Esophagus squamous epithelium (tissue), 5 donors: ENCODE results near the gene BLOC1S1. TPM values are rescaled to one million over a fixed set of nuclear protein-coding genes. Genes with fewer than 3 reads are reported as not detected.

ENCODE experiments used
- DNase-seq: peaks from one replicate; lab custom pipeline; 2025; lab: John Stamatoyannopoulos, UW
- H3K27ac ChIP-seq, 4 donors: fragments of 200-600 bp; sonication (generic); one replicate each; pipeline ENCODE4 v1.5.1; 2016 to 2019; ENCODE audit warnings: mild to moderate bottlenecking in 1 of 4
- H3K27me3 ChIP-seq, 4 donors: fragments of 200-600 bp; sonication (generic); 1 replicate in 3 of 4; 2 replicates in 1 of 4; pipeline versions ENCODE4 v1.5.1 to v1.6.0; 2017 to 2021; ENCODE audit warnings: antibody characterized with exemption in 1 of 4
- H3K36me3 ChIP-seq, 3 donors: fragments of 200-600 bp; sonication (generic); one replicate each; pipeline ENCODE4 v1.5.1; 2016 to 2019
- H3K4me1 ChIP-seq, 3 donors: fragments of 200-600 bp; sonication (generic); one replicate each; pipeline ENCODE4 v1.5.1; 2017 to 2019
- H3K4me3 ChIP-seq, 4 donors: fragments of 200-600 bp; sonication (generic); 1 replicate in 3 of 4; 2 replicates in 1 of 4; pipeline ENCODE4 v1.5.1; 2016 to 2019; ENCODE audit warnings: mild to moderate bottlenecking in 2 of 4, moderate library complexity in 1 of 4
- H3K9me3 ChIP-seq, 3 donors: fragments of 200-600 bp; sonication (generic); one replicate each; pipeline ENCODE4 v1.5.1; 2016 to 2019
- POLR2A ChIP-seq, 4 donors: fragments of 450-650 bp; IDR thresholded peaks; one replicate each; pipeline ENCODE4 v1.6.1; 2017; ENCODE audit warnings: antibody characterized with exemption in 4 of 4, mild to moderate bottlenecking in 4 of 4, moderate library complexity in 3 of 4
- WGBS, 2 donors: methylation state at CpG; one replicate each; pipeline ENCODE4 v1.1.5; 2018; 5-methylcytosine and 5-hydroxymethylcytosine counted together
- intact Hi-C: fragments of 100-400 bp; cut with DNase I; formaldehyde crosslinking; loops from one replicate; pipeline ENCODE4 v1.15.0; 2022
- total RNA-seq, 4 donors: library from RNA; depleted of rRNA; stranded (reverse); fragments of >200 nt; gene quantifications; one replicate each; pipeline ENCODE4 v1.1.0, GENCODE V29; 2016
- TF ChIP-seq, protein P1 (sequence below), 6 experiments: fragments of 450-650 bp in 4 of 6; fragments of 200-600 bp in 2 of 6; sonication (generic) in 2 of 6; IDR thresholded peaks; one replicate each; pipeline ENCODE4 v1.5.1; 2016 to 2019; ENCODE audit warnings: antibody characterized with exemption in 6 of 6, mild to moderate bottlenecking in 4 of 6, moderate library complexity in 4 of 6
- donor health status: DM: yes; HTN: yes; CAD: no.

BLOC1S1 gene
- total RNA-seq: 100 to 1,000 TPM; 117 to 211 (median 178) TPM

DNA sequence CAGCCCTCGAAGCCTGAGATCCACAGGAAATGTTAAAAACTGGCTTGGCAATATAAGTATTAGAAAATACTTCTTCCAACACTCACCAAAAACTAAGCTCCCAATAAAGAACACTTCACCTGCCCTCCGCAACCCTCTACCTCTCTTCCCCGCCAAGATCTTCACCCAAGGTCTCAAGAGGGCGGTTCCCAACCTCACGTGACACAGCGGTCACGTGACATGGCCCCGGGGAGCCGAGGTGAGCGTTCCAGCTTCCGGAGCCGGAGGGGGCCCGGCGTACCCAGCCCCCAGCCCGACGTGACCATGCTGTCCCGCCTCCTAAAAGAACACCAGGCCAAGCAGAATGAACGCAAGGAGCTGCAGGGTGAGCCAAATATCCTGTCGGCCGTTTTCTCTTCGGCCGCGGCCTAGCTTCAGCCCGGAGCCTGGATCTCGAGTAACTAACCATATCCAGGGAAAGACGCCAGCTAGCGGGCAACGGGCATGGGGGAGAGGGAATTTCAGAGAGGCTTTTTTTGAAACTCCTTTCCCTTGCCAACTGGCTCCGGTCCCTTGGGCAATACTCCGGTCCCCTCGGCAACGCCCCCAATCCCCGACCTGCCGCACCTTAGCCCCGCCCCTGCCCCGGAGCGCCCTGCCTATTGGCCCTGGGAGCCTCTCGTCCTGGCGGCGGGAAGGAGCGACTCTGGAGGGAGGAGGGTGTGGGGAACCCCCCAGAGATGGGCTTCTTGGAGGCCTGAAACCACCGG, at the start of gene BLOC1S1:
TSS of gene BLOC1S1 (plus strand) at position 214 of the 749 bp plus-strand sequence. CDS start at position 220, 6 bp downstream.
- peak within 1 kb of the TSS; percentile 57 to 89 (median 73) for H3K4me3 ChIP-seq
- intact Hi-C loops: no loop called here
- peaks cover 40 to 68% (median 48%) of the 10 kb centered on the region in 3 donors for H3K4me1 ChIP-seq
- H3K9me3 ChIP-seq: no peaks in the 10 kb centered on the region
- no peaks in the 10 kb centered on the region for H3K27me3 ChIP-seq
- TF ChIP-seq, protein P1, sequence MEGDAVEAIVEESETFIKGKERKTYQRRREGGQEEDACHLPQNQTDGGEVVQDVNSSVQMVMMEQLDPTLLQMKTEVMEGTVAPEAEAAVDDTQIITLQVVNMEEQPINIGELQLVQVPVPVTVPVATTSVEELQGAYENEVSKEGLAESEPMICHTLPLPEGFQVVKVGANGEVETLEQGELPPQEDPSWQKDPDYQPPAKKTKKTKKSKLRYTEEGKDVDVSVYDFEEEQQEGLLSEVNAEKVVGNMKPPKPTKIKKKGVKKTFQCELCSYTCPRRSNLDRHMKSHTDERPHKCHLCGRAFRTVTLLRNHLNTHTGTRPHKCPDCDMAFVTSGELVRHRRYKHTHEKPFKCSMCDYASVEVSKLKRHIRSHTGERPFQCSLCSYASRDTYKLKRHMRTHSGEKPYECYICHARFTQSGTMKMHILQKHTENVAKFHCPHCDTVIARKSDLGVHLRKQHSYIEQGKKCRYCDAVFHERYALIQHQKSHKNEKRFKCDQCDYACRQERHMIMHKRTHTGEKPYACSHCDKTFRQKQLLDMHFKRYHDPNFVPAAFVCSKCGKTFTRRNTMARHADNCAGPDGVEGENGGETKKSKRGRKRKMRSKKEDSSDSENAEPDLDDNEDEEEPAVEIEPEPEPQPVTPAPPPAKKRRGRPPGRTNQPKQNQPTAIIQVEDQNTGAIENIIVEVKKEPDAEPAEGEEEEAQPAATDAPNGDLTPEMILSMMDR (IDR thresholded peaks at IDR 0.05): peak in 2 of 6 experiments; percentile 9 to 13
- peak in 3 of 4 donors; percentile 22 to 44 (median 38) for TF ChIP-seq POLR2A (IDR thresholded peaks at IDR 0.05)
- H3K36me3 ChIP-seq: no peaks in the 10 kb centered on the region
- H3K27ac ChIP-seq: peak within 1 kb of the TSS; percentile 93 to 98 (median 94)
- DNase-seq: peak; percentile 50
- 0% methylated on average over 11 to 17 of the region's 42 CpGs for WGBS, 2 donors

DNA sequence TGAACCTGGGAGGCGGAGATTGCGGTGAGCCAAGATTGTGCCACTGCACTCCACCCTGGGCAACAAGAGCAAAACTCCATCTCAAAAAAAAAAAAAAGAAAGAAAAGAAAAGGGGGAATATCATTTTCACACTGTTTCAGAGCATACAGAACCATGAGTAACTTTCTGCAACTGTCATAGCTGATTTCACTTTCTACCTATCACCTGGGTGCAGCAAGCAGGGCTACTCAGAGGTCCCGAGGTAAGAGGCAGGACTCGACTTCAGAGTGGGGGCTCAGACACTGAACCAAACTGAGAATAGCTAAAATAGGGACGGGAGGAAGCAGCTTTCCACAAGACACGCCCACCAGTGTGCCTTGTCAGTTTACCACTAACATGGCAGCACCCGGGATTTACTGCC, 49.3 kb upstream of the BLOC1S1 start:
- Histone ChIP-seq H3K36me3 (no peaks in the 10 kb centered on the region), H3K4me1 (no peaks in the 10 kb centered on the region), H3K9me3 (no peaks in the 10 kb centered on the region), H3K27me3 (no peaks in the 10 kb centered on the region), H3K27ac (no peak overlapping the region), H3K4me3 (no peak overlapping the region)
- TF ChIP-seq, protein P1 (IDR thresholded peaks at IDR 0.05): no peak
- no peak for TF ChIP-seq POLR2A (IDR thresholded peaks at IDR 0.05)
- intact Hi-C loops: no loop called here
- WGBS, 2 donors: 78 to 87% methylated on average over 6 to 7 of the region's 7 CpGs
- DNase-seq: no peak

DNA sequence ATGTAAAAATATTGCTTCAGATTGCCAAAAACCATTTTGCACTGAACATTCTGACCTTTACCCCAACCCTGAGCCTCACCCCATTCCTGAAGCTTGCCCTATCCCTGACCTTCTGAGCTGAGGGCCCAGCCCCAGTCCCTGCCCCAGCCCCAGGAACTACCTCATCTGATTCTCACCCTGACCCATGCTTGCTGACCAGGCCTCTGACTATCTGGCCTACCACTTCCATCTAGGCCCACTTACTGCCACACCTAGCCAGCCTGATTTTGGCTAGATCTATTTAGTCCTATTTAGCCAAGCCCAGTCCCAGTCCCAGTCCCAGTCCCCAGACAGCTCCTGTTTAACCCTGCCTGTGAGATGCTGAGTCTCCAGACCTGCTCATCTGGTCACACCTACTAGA, 45.6 kb upstream of the BLOC1S1 start:
- Histone ChIP-seq H3K4me1 (no peaks in the 10 kb centered on the region), H3K27ac (no peak overlapping the region), H3K27me3 (no peaks in the 10 kb centered on the region), H3K9me3 (no peaks in the 10 kb centered on the region), H3K36me3 (no peaks in the 10 kb centered on the region), H3K4me3 (no peak overlapping the region)
- intact Hi-C loops: no loop called here
- TF ChIP-seq POLR2A (IDR thresholded peaks at IDR 0.05): no peak
- TF ChIP-seq, protein P1 (IDR thresholded peaks at IDR 0.05): no peak
- DNase-seq: no peak

DNA sequence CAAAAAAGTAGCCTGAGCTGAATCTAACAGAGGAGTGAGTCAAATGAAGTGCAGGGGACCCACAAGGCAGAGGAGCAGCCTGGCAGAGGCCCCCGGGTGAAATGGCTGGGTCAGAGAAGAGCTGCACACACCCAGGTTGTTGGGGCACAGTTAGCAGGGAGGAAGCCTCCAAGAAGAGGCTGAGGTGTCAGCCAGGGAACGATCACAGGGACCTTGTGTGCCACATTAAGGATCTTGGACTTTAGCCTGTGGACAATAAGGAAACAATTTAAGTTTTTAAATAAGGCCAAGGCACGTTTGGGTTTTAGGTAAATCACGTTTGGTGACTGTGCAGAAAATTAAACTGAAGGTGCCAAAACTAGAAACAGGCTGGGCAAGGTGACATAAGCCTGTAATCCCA, 44.1 kb upstream of the BLOC1S1 start:
- intact Hi-C loops: no loop called here
- WGBS, 2 donors: 33 to 47% methylated on average over 4 of the region's 4 CpGs
- no peaks in the 10 kb centered on the region for H3K36me3 ChIP-seq
- H3K4me3 ChIP-seq: no peak overlapping the region
- H3K4me1 ChIP-seq: no peaks in the 10 kb centered on the region
- H3K27ac ChIP-seq: no peak overlapping the region
- no peak for DNase-seq
- TF ChIP-seq, protein P1 (IDR thresholded peaks at IDR 0.05): no peak
- no peak for TF ChIP-seq POLR2A (IDR thresholded peaks at IDR 0.05)
- H3K27me3 ChIP-seq: no peaks in the 10 kb centered on the region
- no peaks in the 10 kb centered on the region for H3K9me3 ChIP-seq

DNA sequence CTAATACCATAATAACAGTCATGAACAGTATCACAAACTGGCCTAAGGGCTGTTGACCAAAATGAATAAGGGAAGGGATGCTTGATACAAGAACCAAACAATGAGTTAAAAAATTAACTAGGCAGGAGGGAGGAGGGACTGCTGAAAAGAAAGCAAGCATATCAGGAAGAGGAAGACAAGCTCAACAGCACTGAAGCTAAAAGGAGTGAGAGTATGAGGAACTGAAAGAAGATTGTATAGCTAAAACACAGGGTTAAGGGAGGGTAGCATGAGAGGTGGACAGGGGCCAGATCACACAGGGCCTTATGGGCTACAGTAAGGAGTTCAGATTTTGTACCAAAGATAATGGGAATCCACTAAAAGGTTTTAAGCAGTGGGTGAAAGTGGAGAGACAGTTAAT, 42.2 kb upstream of the BLOC1S1 start:
- Histone ChIP-seq H3K4me1 (no peaks in the 10 kb centered on the region), H3K9me3 (no peaks in the 10 kb centered on the region), H3K27me3 (no peaks in the 10 kb centered on the region), H3K4me3 (no peak overlapping the region), H3K27ac (no peak overlapping the region), H3K36me3 (no peaks in the 10 kb centered on the region)
- DNase-seq: no peak
- TF ChIP-seq, protein P1 (IDR thresholded peaks at IDR 0.05): no peak
- no peak for TF ChIP-seq POLR2A (IDR thresholded peaks at IDR 0.05)
- intact Hi-C loops: no loop called here
